ENCODE data around the gene THRB. TPM values are rescaled to one million over a fixed set of nuclear protein-coding genes. Genes with fewer than 3 reads are reported as not detected.
A peak's percentile ranks its signal among the peaks of the same experiment; 100 is the strongest.

Gene THRB
- total and polyA plus RNA-seq, 9 of the 15 experiments (the other 6 are each of a cell fraction or from before 2014, with no cell fraction given): 1.7 to 14.9 (median 6.9) TPM

DNA sequence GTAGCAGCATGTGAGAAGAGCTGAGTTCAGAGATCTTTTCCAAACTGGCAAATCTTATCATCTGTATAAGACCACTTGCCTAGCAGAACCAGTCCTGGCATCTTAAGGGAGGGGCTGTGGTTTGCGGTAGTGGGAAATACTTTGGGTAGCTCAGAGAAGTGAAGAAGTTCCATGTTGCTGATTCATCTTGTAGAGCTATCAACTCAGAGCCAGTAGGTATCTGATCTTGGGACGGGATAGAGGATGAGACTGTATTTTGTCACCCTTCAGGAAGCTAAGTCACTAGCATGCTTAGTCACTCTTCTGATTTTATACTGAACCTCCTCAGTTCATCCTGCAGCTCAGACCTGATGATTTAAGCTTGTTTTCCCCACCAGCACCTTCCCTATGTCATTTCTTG is 338.2 kb downstream of the THRB start (continued):
- TF ChIP-seq, protein P1, sequence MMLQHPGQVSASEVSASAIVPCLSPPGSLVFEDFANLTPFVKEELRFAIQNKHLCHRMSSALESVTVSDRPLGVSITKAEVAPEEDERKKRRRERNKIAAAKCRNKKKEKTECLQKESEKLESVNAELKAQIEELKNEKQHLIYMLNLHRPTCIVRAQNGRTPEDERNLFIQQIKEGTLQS (IDR thresholded peaks at IDR 0.05): peak; percentile 59; the same call in 1 of the 2 replicates
- TF ChIP-seq, protein P1 (CRISPR knock-in tag; conservative IDR thresholded peaks at IDR 0.05): no peak
- no peak for TF ChIP-seq HDAC2 (IDR thresholded peaks at IDR 0.05)
- peak; percentile 56 to 62; a peak in 3 of 4 replicates for TF ChIP-seq KDM1A (IDR thresholded peaks at IDR 0.05)
- peak; percentile 90 for TF ChIP-seq FOSL1 (tag; conservative IDR thresholded peaks at IDR 0.05)
- TF ChIP-seq MAFG (tag; conservative IDR thresholded peaks at IDR 0.05): peak; percentile 93
- TF ChIP-seq, protein P2, sequence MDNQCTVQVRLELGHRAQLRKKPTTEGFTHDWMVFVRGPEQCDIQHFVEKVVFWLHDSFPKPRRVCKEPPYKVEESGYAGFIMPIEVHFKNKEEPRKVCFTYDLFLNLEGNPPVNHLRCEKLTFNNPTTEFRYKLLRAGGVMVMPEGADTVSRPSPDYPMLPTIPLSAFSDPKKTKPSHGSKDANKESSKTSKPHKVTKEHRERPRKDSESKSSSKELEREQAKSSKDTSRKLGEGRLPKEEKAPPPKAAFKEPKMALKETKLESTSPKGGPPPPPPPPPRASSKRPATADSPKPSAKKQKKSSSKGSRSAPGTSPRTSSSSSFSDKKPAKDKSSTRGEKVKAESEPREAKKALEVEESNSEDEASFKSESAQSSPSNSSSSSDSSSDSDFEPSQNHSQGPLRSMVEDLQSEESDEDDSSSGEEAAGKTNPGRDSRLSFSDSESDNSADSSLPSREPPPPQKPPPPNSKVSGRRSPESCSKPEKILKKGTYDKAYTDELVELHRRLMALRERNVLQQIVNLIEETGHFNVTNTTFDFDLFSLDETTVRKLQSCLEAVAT (IDR thresholded peaks at IDR 0.05): peak in 1 of 2 experiments; percentile 69; a peak in 1 of 4 replicates
- peak; percentile 71; the same call in 1 of the 2 replicates for TF ChIP-seq MAFF (IDR thresholded peaks at IDR 0.05; ENCODE audit: low read length)
- no peak for TF ChIP-seq ZNF212 (CRISPR knock-in tag; IDR thresholded peaks at IDR 0.05)
- 0 out of 2 replicates have a peak, but pooled peaks have one; percentile 30 for TF ChIP-seq EHMT2 (IDR thresholded peaks at IDR 0.05)
- peak; percentile 17; the same call in 1 of the 2 replicates for TF ChIP-seq TCF3 (CRISPR knock-in tag; IDR thresholded peaks at IDR 0.05)
- TF ChIP-seq, protein P3, sequence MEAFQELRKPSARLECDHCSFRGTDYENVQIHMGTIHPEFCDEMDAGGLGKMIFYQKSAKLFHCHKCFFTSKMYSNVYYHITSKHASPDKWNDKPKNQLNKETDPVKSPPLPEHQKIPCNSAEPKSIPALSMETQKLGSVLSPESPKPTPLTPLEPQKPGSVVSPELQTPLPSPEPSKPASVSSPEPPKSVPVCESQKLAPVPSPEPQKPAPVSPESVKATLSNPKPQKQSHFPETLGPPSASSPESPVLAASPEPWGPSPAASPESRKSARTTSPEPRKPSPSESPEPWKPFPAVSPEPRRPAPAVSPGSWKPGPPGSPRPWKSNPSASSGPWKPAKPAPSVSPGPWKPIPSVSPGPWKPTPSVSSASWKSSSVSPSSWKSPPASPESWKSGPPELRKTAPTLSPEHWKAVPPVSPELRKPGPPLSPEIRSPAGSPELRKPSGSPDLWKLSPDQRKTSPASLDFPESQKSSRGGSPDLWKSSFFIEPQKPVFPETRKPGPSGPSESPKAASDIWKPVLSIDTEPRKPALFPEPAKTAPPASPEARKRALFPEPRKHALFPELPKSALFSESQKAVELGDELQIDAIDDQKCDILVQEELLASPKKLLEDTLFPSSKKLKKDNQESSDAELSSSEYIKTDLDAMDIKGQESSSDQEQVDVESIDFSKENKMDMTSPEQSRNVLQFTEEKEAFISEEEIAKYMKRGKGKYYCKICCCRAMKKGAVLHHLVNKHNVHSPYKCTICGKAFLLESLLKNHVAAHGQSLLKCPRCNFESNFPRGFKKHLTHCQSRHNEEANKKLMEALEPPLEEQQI (IDR thresholded peaks at IDR 0.05): no peak
- TF ChIP-seq ZEB2 (IDR thresholded peaks at IDR 0.05): peak; percentile 86
- TF ChIP-seq, protein P4, sequence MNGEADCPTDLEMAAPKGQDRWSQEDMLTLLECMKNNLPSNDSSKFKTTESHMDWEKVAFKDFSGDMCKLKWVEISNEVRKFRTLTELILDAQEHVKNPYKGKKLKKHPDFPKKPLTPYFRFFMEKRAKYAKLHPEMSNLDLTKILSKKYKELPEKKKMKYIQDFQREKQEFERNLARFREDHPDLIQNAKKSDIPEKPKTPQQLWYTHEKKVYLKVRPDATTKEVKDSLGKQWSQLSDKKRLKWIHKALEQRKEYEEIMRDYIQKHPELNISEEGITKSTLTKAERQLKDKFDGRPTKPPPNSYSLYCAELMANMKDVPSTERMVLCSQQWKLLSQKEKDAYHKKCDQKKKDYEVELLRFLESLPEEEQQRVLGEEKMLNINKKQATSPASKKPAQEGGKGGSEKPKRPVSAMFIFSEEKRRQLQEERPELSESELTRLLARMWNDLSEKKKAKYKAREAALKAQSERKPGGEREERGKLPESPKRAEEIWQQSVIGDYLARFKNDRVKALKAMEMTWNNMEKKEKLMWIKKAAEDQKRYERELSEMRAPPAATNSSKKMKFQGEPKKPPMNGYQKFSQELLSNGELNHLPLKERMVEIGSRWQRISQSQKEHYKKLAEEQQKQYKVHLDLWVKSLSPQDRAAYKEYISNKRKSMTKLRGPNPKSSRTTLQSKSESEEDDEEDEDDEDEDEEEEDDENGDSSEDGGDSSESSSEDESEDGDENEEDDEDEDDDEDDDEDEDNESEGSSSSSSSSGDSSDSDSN (IDR thresholded peaks at IDR 0.05; ENCODE audit: borderline replicate concordance in 1 of 2, low read depth in 2 of 2, low read length in 2 of 2): no peak
- TF ChIP-seq SMARCC2 (IDR thresholded peaks at IDR 0.05; ENCODE audit: low read depth): peak; percentile 46; the same call in 1 of the 2 replicates
- TF ChIP-seq CTBP1 (IDR thresholded peaks at IDR 0.05; ENCODE audit: borderline replicate concordance): peak; percentile 97
- peak; percentile 51 for TF ChIP-seq CCNT2 (IDR thresholded peaks at IDR 0.05; ENCODE audit: borderline replicate concordance, extremely low read depth, insufficient read length, low read depth, low read length)
- peak; percentile 56; the same call in 1 of the 2 replicates for TF ChIP-seq TEAD4 (IDR thresholded peaks at IDR 0.05; ENCODE audit: low read length)
- no peak for TF ChIP-seq TEAD4 (CRISPR knock-in tag; IDR thresholded peaks at IDR 0.05; ENCODE audit: borderline replicate concordance)
- TF ChIP-seq, protein P5, sequence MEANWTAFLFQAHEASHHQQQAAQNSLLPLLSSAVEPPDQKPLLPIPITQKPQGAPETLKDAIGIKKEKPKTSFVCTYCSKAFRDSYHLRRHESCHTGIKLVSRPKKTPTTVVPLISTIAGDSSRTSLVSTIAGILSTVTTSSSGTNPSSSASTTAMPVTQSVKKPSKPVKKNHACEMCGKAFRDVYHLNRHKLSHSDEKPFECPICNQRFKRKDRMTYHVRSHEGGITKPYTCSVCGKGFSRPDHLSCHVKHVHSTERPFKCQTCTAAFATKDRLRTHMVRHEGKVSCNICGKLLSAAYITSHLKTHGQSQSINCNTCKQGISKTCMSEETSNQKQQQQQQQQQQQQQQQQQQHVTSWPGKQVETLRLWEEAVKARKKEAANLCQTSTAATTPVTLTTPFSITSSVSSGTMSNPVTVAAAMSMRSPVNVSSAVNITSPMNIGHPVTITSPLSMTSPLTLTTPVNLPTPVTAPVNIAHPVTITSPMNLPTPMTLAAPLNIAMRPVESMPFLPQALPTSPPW (CRISPR knock-in tag; IDR thresholded peaks at IDR 0.05): peak; percentile 63; the same call in 1 of the 2 replicates
- peak; percentile 93 for TF ChIP-seq C11orf30 (IDR thresholded peaks at IDR 0.05; ENCODE audit: low read depth)

Data from K562 (cell line).